NCI-H1048 (cell line): Measurements from ENCODE around the gene ECD.

Experiments used
- DNase-seq: peaks from one replicate; lab custom pipeline; 2025; lab: John Stamatoyannopoulos, UW

ECD gene

GRCh38 chr10:73096449-73097304 lies 71.1 kb downstream of the ECD start, which contains the start of gene P4HA1:
P4HA1 (minus strand) TSS chr10:73096866; CDS start chr10:73074883, 21,983 bp downstream.
- DNase-seq, result peak; percentile 90

GRCh38 chr10:73096041-73096448 lies 71.8 kb downstream of the ECD start:
- DNase-seq, result no peak

- no peak for DNase-seq
These were observed 72.3 kb downstream of the ECD start for GRCh38 chr10:73095481-73096021.

GRCh38 chr10:73094986-73095480 lies 72.8 kb downstream of the ECD start:
- no peak for DNase-seq

- DNase-seq, result no peak
These were observed 73.6 kb downstream of the ECD start for GRCh38 chr10:73093922-73094850.

GRCh38 chr10:73092830-73093229 lies 75.0 kb downstream of the ECD start:
- no peak for DNase-seq

- DNase-seq, result no peak
These were observed 79.5 kb downstream of the ECD start for GRCh38 chr10:73088304-73088703.

- no peak for DNase-seq
These were observed 81.0 kb downstream of the ECD start for GRCh38 chr10:73086816-73087215.

GRCh38 chr10:73084209-73084608 lies 83.6 kb downstream of the ECD start:
- no peak for DNase-seq
